Mesothelial cell of epicardium (in vitro differentiated cells): Measurements from ENCODE around the gene VEGFC. TPM values are rescaled to one million over a fixed set of nuclear protein-coding genes. Genes with fewer than 3 reads are reported as not detected.

ENCODE experiments used
- DNase-seq, 2 experiments: peaks; one replicate each; pipeline ENCODE4 v3.0.0; 2021; ENCODE audit warnings: low spot score in 2 of 2; ENCODE audit not compliant: unreplicated experiment in 2 of 2
- H3K27ac Mint-ChIP-seq: 2 replicates; pipeline ENCODE4 v1.8.0; 2021; ENCODE audit warnings: mixed read lengths
- H3K27me3 Mint-ChIP-seq: 2 replicates; pipeline ENCODE4 v1.8.0; 2021; ENCODE audit warnings: low read depth, mixed read lengths
- H3K36me3 Mint-ChIP-seq: 2 replicates; pipeline ENCODE4 v1.8.0; 2021; ENCODE audit warnings: mixed read lengths
- H3K4me1 Mint-ChIP-seq: 2 replicates; pipeline ENCODE4 v1.8.0; 2021; ENCODE audit warnings: mixed read lengths
- H3K4me3 Mint-ChIP-seq: 2 replicates; pipeline ENCODE4 v1.8.0; 2021; ENCODE audit warnings: mild to moderate bottlenecking, moderate library complexity, mixed read lengths
- H3K9me3 Mint-ChIP-seq: 2 replicates; pipeline ENCODE4 v1.8.0; 2021; ENCODE audit warnings: mixed read lengths
- total RNA-seq: library from RNA; stranded (reverse); gene quantifications from 3 replicates; pipeline ENCODE4 v1.2.1, GENCODE V29; 2021
- TF ChIP-seq, protein P1 (sequence below): fragments of 200-600 bp; sonication (generic); IDR thresholded peaks from one replicate; pipeline ENCODE4 v1.5.0; 2021; ENCODE audit warnings: antibody characterized with exemption; ENCODE audit not compliant: unreplicated experiment

Gene VEGFC
- total RNA-seq, 1 donor from 2014 or later = 2.4 TPM

DNA sequence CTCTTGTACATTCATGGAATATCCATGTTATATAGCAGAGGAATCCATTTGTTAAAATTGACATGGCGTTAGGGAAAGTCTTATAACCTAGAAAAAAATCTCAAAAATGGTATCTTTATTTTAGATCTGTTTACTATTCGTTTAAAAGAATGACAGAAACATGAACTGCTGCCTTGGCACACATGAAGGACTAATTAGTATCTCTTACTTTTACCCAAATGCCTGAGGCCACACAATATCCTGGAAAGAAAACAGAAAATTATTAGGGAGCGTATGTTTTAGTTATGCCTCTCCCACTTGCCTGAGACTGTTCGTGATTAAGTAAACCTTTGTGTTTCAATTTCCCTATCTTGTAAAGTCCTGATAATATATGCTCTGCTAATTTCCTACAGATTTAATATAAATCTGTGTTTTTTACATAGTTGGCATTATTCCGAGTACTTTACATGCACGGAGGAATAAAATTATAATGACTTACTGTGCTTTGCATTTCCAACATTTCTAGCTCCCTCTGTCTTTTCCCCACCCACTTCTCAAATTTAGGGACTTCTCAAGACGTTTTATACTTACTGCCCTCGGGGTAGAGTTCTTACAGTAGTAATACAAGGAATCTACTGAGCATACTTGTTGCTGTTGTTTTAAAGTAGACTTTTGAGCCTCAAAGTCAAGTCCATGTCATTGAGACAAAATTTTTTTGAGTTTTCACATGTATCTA is 147.3 kb downstream of the VEGFC start:
- no peak overlapping the region for H3K27ac Mint-ChIP-seq
- TF ChIP-seq, protein P1, sequence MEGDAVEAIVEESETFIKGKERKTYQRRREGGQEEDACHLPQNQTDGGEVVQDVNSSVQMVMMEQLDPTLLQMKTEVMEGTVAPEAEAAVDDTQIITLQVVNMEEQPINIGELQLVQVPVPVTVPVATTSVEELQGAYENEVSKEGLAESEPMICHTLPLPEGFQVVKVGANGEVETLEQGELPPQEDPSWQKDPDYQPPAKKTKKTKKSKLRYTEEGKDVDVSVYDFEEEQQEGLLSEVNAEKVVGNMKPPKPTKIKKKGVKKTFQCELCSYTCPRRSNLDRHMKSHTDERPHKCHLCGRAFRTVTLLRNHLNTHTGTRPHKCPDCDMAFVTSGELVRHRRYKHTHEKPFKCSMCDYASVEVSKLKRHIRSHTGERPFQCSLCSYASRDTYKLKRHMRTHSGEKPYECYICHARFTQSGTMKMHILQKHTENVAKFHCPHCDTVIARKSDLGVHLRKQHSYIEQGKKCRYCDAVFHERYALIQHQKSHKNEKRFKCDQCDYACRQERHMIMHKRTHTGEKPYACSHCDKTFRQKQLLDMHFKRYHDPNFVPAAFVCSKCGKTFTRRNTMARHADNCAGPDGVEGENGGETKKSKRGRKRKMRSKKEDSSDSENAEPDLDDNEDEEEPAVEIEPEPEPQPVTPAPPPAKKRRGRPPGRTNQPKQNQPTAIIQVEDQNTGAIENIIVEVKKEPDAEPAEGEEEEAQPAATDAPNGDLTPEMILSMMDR = no peak
- no peaks in the 10 kb centered on the region for H3K36me3 Mint-ChIP-seq
- peaks cover 6% of the 10 kb centered on the region for H3K4me1 Mint-ChIP-seq
- H3K9me3 Mint-ChIP-seq = peaks cover 7% of the 10 kb centered on the region
- no peak for DNase-seq
- H3K27me3 Mint-ChIP-seq = peaks cover 31% of the 10 kb centered on the region
- no peak overlapping the region for H3K4me3 Mint-ChIP-seq

DNA sequence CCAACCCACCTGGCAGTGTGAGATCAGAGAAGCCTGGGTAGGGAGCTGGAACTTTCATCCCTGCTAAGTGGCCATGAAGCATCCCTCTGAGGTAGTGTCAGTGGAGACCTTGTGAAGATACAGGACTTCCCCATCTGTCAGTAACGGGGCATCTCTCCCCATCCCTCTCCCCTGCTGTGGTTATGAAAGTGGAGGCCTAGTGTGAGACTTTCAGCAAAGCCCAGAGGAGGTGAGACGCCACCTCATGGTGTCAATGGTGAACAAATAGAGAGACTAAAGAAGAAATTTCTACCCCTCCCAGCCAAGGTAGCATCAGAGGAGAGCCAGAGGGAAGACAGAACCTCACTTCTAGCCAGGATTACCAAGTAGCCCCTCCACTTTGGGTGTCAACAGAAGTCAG is 150.2 kb downstream of the VEGFC start:
- H3K4me3 Mint-ChIP-seq = no peak overlapping the region
- H3K36me3 Mint-ChIP-seq = no peaks in the 10 kb centered on the region
- peaks cover 6% of the 10 kb centered on the region for H3K4me1 Mint-ChIP-seq
- H3K27ac Mint-ChIP-seq = no peak overlapping the region
- peaks cover 27% of the 10 kb centered on the region for H3K27me3 Mint-ChIP-seq
- no peak for DNase-seq
- TF ChIP-seq, protein P1 = no peak
- peaks cover 1% of the 10 kb centered on the region for H3K9me3 Mint-ChIP-seq

DNA sequence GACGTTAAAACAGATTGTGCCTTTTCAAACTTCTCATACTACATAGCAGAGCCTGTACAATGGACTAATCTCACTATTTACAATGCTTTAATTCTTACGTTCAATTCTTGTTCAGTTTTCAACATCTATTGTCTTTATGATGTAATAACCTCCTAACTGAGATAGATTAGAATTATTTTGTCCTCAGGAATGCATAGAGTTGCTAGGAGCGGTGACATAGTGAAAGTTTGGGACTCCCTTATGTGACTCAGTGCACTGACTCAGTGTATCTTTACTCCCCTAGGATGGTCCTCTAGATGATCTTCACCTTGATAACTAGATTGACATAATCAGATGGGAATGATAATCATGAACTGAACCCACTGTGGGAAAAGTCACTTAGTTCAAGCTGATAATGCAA is 151.5 kb downstream of the VEGFC start:
- H3K4me3 Mint-ChIP-seq = no peak overlapping the region
- peaks cover 24% of the 10 kb centered on the region for H3K27me3 Mint-ChIP-seq
- peaks cover 6% of the 10 kb centered on the region for H3K4me1 Mint-ChIP-seq
- H3K27ac Mint-ChIP-seq = no peak overlapping the region
- no peaks in the 10 kb centered on the region for H3K36me3 Mint-ChIP-seq
- no peak for DNase-seq
- TF ChIP-seq, protein P1 = no peak
- H3K9me3 Mint-ChIP-seq = no peaks in the 10 kb centered on the region

DNA sequence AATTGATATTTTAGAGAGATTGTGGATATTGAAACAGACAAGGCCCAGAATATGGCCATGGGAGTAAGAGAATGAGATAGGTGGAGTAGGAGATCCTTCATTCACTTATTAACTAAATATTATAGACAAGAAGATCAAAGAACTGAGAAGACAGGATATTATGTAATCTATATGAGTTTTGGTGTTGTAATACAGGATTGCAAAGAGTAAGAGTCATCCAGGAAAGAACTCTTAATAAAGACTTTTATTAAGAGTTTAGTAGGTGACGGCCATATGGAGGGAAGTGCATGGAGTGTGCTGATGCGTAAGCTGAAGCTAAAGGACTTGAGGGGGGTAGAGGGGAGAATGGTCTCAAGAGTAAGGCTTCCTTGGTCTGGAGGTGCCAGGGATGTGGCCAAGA is 153.7 kb downstream of the VEGFC start:
- Mint-ChIP-seq H3K36me3 (no peaks in the 10 kb centered on the region), H3K27me3 (peaks cover 23% of the 10 kb centered on the region), H3K27ac (no peak overlapping the region), H3K4me3 (no peak overlapping the region), H3K9me3 (no peaks in the 10 kb centered on the region), H3K4me1 (no peaks in the 10 kb centered on the region)
- no peak for DNase-seq
- TF ChIP-seq, protein P1 = no peak

DNA sequence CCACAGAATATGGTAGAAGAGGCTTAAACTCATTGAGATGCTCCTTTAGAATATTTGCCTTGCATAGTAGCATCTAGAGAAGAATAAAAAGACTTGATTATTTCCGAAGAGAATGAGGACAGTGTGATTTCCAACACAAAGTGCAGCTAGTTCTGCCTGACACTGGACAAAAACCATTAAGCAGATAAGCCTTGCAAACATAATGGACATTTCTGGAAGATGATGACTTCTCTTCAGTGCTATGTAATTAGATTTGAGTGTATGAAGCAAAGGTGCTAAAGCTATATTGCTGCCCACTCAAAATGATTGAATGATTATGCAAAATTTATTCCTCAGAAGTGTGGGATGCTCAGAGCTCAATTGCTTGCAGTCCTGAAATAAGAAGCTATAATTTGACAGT is 156.4 kb downstream of the VEGFC start:
- TF ChIP-seq, protein P1 = no peak
- Mint-ChIP-seq H3K27ac (no peak overlapping the region), H3K4me1 (no peaks in the 10 kb centered on the region), H3K27me3 (peaks cover 15% of the 10 kb centered on the region), H3K36me3 (no peaks in the 10 kb centered on the region), H3K9me3 (no peaks in the 10 kb centered on the region), H3K4me3 (no peak overlapping the region)
- DNase-seq = no peak
